ENCODE data around the gene ANO2.
A peak's percentile ranks its signal among the peaks of the same experiment; 100 is the strongest.

ANO2 gene

GRCh38 chr12:5776091-5776490, 169.0 kb downstream of the ANO2 start:
- H3K4me3 Mint-ChIP-seq, result no peak overlapping the region
- H3K27me3 Mint-ChIP-seq, result no peaks in the 10 kb centered on the region
- no peak for DNase-seq
- no peak overlapping the region for H3K27ac Mint-ChIP-seq
- H3K9me3 Mint-ChIP-seq, result no peaks in the 10 kb centered on the region
- no peaks in the 10 kb centered on the region for H3K4me1 Mint-ChIP-seq
- ATAC-seq, result no peak

GRCh38 chr12:5773550-5773949, 171.5 kb downstream of the ANO2 start:
- ATAC-seq, result no peak
- Mint-ChIP-seq H3K4me3 (no peak overlapping the region), H3K27me3 (no peaks in the 10 kb centered on the region), H3K27ac (no peak overlapping the region), H3K4me1 (no peaks in the 10 kb centered on the region), H3K9me3 (no peaks in the 10 kb centered on the region)
- DNase-seq, result no peak

GRCh38 chr12:5771756-5772155, 173.3 kb downstream of the ANO2 start:
- no peaks in the 10 kb centered on the region for H3K9me3 Mint-ChIP-seq
- DNase-seq, result no peak

GRCh38 chr12:5770727-5771126, 174.3 kb downstream of the ANO2 start:
- ATAC-seq (no peak), DNase-seq (no peak)
- Mint-ChIP-seq H3K4me1 (no peaks in the 10 kb centered on the region), H3K4me3 (no peak overlapping the region), H3K27ac (no peak overlapping the region), H3K9me3 (no peaks in the 10 kb centered on the region), H3K27me3 (no peaks in the 10 kb centered on the region)

More at GRCh38 chr12:5771756-5772155, 173.3 kb downstream of the ANO2 start:
- no peak overlapping the region for H3K4me3 Mint-ChIP-seq
- H3K4me1 Mint-ChIP-seq, result no peaks in the 10 kb centered on the region
- no peak for ATAC-seq
- H3K27me3 Mint-ChIP-seq, result no peaks in the 10 kb centered on the region
- H3K27ac Mint-ChIP-seq, result no peak overlapping the region

GRCh38 chr12:5768581-5769196, 176.4 kb downstream of the ANO2 start:
- DNase-seq (no peak), ATAC-seq (no peak)
- Mint-ChIP-seq H3K9me3 (no peaks in the 10 kb centered on the region), H3K4me1 (no peaks in the 10 kb centered on the region), H3K4me3 (no peak overlapping the region), H3K27ac (no peak overlapping the region), H3K27me3 (no peaks in the 10 kb centered on the region)

GRCh38 chr12:5768171-5768570, 176.9 kb downstream of the ANO2 start:
- Mint-ChIP-seq H3K4me1 (no peaks in the 10 kb centered on the region), H3K4me3 (no peak overlapping the region), H3K9me3 (no peaks in the 10 kb centered on the region), H3K27me3 (no peaks in the 10 kb centered on the region), H3K27ac (peak overlapping the region in 1 of 2 donors; percentile 23)
- ATAC-seq (no peak), DNase-seq (no peak)

GRCh38 chr12:5758347-5758746, 186.7 kb downstream of the ANO2 start:
- no peak for ATAC-seq
- Mint-ChIP-seq H3K27ac (peak overlapping the region in 1 of 2 donors; percentile 59), H3K27me3 (peaks cover 22% of the 10 kb centered on the region), H3K4me3 (no peak overlapping the region), H3K9me3 (peaks cover 7 to 11% of the 10 kb centered on the region in 2 donors), H3K4me1 (no peaks in the 10 kb centered on the region)
- DNase-seq, result no peak

GRCh38 chr12:5756338-5756842, 188.7 kb downstream of the ANO2 start:
- Mint-ChIP-seq H3K27me3 (peaks cover 22% of the 10 kb centered on the region), H3K27ac (no peak overlapping the region), H3K4me3 (no peak overlapping the region)

GRCh38 chr12:5748027-5748426, 197.0 kb downstream of the ANO2 start:
- peak in 1 of 2 donors; percentile 13 for DNase-seq
- Mint-ChIP-seq H3K27ac (peak overlapping the region in 1 of 2 donors; percentile 13), H3K4me1 (peaks cover 36% of the 10 kb centered on the region), H3K27me3 (no peaks in the 10 kb centered on the region), H3K9me3 (no peaks in the 10 kb centered on the region), H3K4me3 (no peak overlapping the region)
- peak; percentile 28 for ATAC-seq

More at GRCh38 chr12:5756338-5756842, 188.7 kb downstream of the ANO2 start:
- Mint-ChIP-seq H3K4me1 (no peaks in the 10 kb centered on the region), H3K9me3 (peaks cover 7 to 11% of the 10 kb centered on the region in 2 donors)
- DNase-seq (no peak), ATAC-seq (no peak)

- ATAC-seq, result no peak
- Mint-ChIP-seq H3K27me3 (peaks cover 4% of the 10 kb centered on the region), H3K9me3 (no peaks in the 10 kb centered on the region), H3K27ac (peak overlapping the region; percentile 27 to 91), H3K4me1 (peaks cover 36% of the 10 kb centered on the region), H3K4me3 (no peak overlapping the region)
- DNase-seq, result no peak
Measured at GRCh38 chr12:5746917-5747316, 198.1 kb downstream of the ANO2 start.

GRCh38 chr12:5746036-5746908, 198.8 kb downstream of the ANO2 start:
- H3K27me3 Mint-ChIP-seq, result peaks cover 7% of the 10 kb centered on the region
- no peak for DNase-seq
- peaks cover 36% of the 10 kb centered on the region for H3K4me1 Mint-ChIP-seq
- H3K4me3 Mint-ChIP-seq, result no peak overlapping the region
- H3K9me3 Mint-ChIP-seq, result no peaks in the 10 kb centered on the region
- ATAC-seq, result no peak
- no peak overlapping the region for H3K27ac Mint-ChIP-seq

- no peak overlapping the region for H3K27ac Mint-ChIP-seq
- peak; percentile 68 to 72 for DNase-seq
- H3K4me1 Mint-ChIP-seq, result peaks cover 36% of the 10 kb centered on the region
- H3K27me3 Mint-ChIP-seq, result peaks cover 7% of the 10 kb centered on the region
- no peaks in the 10 kb centered on the region for H3K9me3 Mint-ChIP-seq
- H3K4me3 Mint-ChIP-seq, result no peak overlapping the region
- ATAC-seq, result peak; percentile 89
Measured at GRCh38 chr12:5745251-5745888, 199.7 kb downstream of the ANO2 start.

- H3K27ac Mint-ChIP-seq, result peak overlapping the region in 1 of 2 donors; percentile 55
- H3K4me1 Mint-ChIP-seq, result peaks cover 14% of the 10 kb centered on the region
- no peak for DNase-seq
- H3K4me3 Mint-ChIP-seq, result no peak overlapping the region
- no peak for ATAC-seq
- H3K27me3 Mint-ChIP-seq, result peaks cover 7% of the 10 kb centered on the region
- H3K9me3 Mint-ChIP-seq, result no peaks in the 10 kb centered on the region
Measured at GRCh38 chr12:5742258-5742657, 202.8 kb downstream of the ANO2 start.

GRCh38 chr12:5739917-5740316, 205.1 kb downstream of the ANO2 start:
- peaks cover 7% of the 10 kb centered on the region for H3K27me3 Mint-ChIP-seq
- no peaks in the 10 kb centered on the region for H3K9me3 Mint-ChIP-seq
- H3K4me1 Mint-ChIP-seq, result peaks cover 7% of the 10 kb centered on the region
- ATAC-seq, result no peak
- H3K27ac Mint-ChIP-seq, result peak overlapping the region in 1 of 2 donors; percentile 63
- H3K4me3 Mint-ChIP-seq, result no peak overlapping the region
- no peak for DNase-seq

GRCh38 chr12:5737778-5738177, 207.3 kb downstream of the ANO2 start:
- DNase-seq, result no peak
- Mint-ChIP-seq H3K9me3 (no peaks in the 10 kb centered on the region), H3K27ac (no peak overlapping the region), H3K4me1 (peaks cover 7% of the 10 kb centered on the region), H3K27me3 (peaks cover 7% of the 10 kb centered on the region), H3K4me3 (no peak overlapping the region)
- ATAC-seq, result no peak

- Mint-ChIP-seq H3K27me3 (no peaks in the 10 kb centered on the region), H3K9me3 (no peaks in the 10 kb centered on the region), H3K27ac (peak overlapping the region in 1 of 2 donors; percentile 6), H3K4me1 (peaks cover 7% of the 10 kb centered on the region), H3K4me3 (no peak overlapping the region)
- DNase-seq, result no peak
- ATAC-seq, result no peak
Measured at GRCh38 chr12:5736527-5736926, 208.5 kb downstream of the ANO2 start.

All from stimulated activated naive CD8-positive, alpha-beta T cell treated with anti-CD3 and anti-CD28 coated beads, Interleukin-15, amount 100 ng/mL, for 72 hours (primary cell).